ENCODE measurements around the gene KCND3. TPM values are rescaled to one million over a fixed set of nuclear protein-coding genes. Genes with fewer than 3 reads are reported as not detected.

KCND3 gene
- total and polyA plus RNA-seq, 2 donors from 2014 or later, result 1.2 to 12.6 TPM

DNA sequence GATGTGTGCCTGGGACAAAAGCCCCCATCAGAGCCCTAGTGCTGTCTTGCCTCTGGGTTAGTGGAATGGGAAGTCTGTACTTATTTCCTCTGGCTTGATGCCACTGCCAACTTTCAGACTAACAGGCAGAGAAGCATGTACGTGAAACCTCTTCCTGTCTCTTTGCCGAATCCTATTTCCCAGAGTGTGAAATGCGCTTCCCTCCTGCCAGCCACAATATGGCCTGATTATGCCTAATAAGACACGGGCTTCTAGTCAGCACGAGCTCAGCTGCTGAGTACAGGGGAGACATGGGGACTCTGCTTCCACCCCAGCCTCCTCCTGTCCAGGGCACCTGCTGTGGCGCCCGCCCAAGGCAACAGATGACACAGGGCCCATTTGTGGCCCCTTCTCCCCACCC lies 111.4 kb downstream of the KCND3 start:
- TF ChIP-seq, protein P1, sequence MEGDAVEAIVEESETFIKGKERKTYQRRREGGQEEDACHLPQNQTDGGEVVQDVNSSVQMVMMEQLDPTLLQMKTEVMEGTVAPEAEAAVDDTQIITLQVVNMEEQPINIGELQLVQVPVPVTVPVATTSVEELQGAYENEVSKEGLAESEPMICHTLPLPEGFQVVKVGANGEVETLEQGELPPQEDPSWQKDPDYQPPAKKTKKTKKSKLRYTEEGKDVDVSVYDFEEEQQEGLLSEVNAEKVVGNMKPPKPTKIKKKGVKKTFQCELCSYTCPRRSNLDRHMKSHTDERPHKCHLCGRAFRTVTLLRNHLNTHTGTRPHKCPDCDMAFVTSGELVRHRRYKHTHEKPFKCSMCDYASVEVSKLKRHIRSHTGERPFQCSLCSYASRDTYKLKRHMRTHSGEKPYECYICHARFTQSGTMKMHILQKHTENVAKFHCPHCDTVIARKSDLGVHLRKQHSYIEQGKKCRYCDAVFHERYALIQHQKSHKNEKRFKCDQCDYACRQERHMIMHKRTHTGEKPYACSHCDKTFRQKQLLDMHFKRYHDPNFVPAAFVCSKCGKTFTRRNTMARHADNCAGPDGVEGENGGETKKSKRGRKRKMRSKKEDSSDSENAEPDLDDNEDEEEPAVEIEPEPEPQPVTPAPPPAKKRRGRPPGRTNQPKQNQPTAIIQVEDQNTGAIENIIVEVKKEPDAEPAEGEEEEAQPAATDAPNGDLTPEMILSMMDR (IDR thresholded peaks at IDR 0.05; ENCODE audit: borderline replicate concordance, extremely low read depth, insufficient read depth), result no peak
- intact Hi-C loops (cut with DNase I), result no loop called here
- no peaks in the 10 kb centered on the region for H3K36me3 ChIP-seq (ENCODE audit: control insufficient read depth in 2 of 3, insufficient read depth in 3 of 3, low read length in 3 of 3)
- H3K4me1 ChIP-seq (ENCODE audit: control insufficient read depth in 2 of 3, insufficient read depth in 2 of 3, low read depth in 1 of 3, low read length in 3 of 3), result no peaks in the 10 kb centered on the region
- no peak for FAIRE-seq
- H3K4me3 ChIP-seq (ENCODE audit: low read length in 3 of 3), result no peak overlapping the region
- H3K9ac ChIP-seq (ENCODE audit: low read length in 3 of 3), result no peak overlapping the region
- H3K9me3 ChIP-seq (ENCODE audit: control insufficient read depth in 2 of 3, insufficient read depth in 1 of 3, low read length in 3 of 3), result no peaks in the 10 kb centered on the region
- H3K27me3 ChIP-seq (ENCODE audit: control insufficient read depth, insufficient read depth, low read length), result no peaks in the 10 kb centered on the region
- no peak overlapping the region for H3K27ac ChIP-seq (ENCODE audit: low read depth in 2 of 2, low read length in 2 of 2)
- no peak for DNase-seq

DNA sequence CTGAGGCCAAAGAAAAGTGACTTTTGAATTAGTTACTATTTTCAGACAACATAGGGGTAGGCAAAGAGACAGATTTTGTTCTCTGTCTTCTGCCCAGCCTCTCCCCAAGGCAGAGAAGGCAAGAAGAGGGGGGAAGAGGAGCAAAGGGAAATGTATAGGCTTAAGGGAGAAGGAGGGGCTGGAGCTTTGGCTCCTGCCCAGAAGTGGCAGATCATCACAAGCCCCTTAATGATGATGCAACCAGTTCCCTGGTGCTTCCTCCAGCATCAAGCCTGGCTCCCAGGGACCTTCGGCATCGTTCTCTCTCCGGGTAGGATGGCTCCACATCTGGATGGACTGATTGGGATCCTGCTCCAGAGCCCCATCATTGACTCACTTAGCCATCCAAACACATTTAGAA lies 112.8 kb downstream of the KCND3 start:
- Histone ChIP-seq H3K27ac (ENCODE audit: low read depth in 2 of 2, low read length in 2 of 2) (no peak overlapping the region), H3K9ac (ENCODE audit: low read length in 3 of 3) (no peak overlapping the region), H3K27me3 (ENCODE audit: control insufficient read depth, insufficient read depth, low read length) (no peaks in the 10 kb centered on the region), H3K4me3 (ENCODE audit: low read length in 3 of 3) (no peak overlapping the region), H3K9me3 (ENCODE audit: control insufficient read depth in 2 of 3, insufficient read depth in 1 of 3, low read length in 3 of 3) (no peaks in the 10 kb centered on the region), H3K36me3 (ENCODE audit: control insufficient read depth in 2 of 3, insufficient read depth in 3 of 3, low read length in 3 of 3) (no peaks in the 10 kb centered on the region), H3K4me1 (ENCODE audit: control insufficient read depth in 2 of 3, insufficient read depth in 2 of 3, low read depth in 1 of 3, low read length in 3 of 3) (no peaks in the 10 kb centered on the region)
- intact Hi-C loops (cut with DNase I), result no loop called here
- DNase-seq (no peak), FAIRE-seq (no peak)
- TF ChIP-seq, protein P1 (IDR thresholded peaks at IDR 0.05; ENCODE audit: borderline replicate concordance, extremely low read depth, insufficient read depth), result no peak

DNA sequence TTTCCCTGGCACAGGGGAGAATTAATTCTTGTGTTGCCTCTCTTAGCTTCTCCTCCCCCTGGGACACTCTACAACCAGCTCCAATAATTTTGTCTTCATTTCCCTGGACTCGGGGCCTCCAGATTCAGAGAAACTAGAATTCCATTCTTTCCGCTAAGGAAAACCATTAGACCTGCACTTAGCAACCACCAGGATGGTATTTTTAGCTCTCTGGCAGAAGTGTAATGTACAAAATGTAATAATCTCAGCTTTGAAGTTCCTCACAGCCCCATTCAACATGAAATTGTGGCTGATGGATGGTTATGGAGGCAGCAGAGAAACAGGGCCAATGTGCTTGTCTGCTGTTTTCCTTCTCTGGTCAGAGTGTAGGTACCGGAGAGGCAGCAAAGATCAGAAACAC lies 113.8 kb downstream of the KCND3 start:
- H3K4me3 ChIP-seq (ENCODE audit: low read length in 3 of 3), result no peak overlapping the region
- DNase-seq (no peak), FAIRE-seq (no peak)
- TF ChIP-seq, protein P1 (IDR thresholded peaks at IDR 0.05; ENCODE audit: borderline replicate concordance, extremely low read depth, insufficient read depth), result no peak
- no peaks in the 10 kb centered on the region for H3K9me3 ChIP-seq (ENCODE audit: control insufficient read depth in 2 of 3, insufficient read depth in 1 of 3, low read length in 3 of 3)
- H3K4me1 ChIP-seq (ENCODE audit: control insufficient read depth in 2 of 3, insufficient read depth in 2 of 3, low read depth in 1 of 3, low read length in 3 of 3), result no peaks in the 10 kb centered on the region
- H3K27ac ChIP-seq (ENCODE audit: low read depth in 2 of 2, low read length in 2 of 2), result no peak overlapping the region
- no peaks in the 10 kb centered on the region for H3K27me3 ChIP-seq (ENCODE audit: control insufficient read depth, insufficient read depth, low read length)
- intact Hi-C loops (cut with DNase I), result no loop called here
- no peak overlapping the region for H3K9ac ChIP-seq (ENCODE audit: low read length in 3 of 3)
- H3K36me3 ChIP-seq (ENCODE audit: control insufficient read depth in 2 of 3, insufficient read depth in 3 of 3, low read length in 3 of 3), result no peaks in the 10 kb centered on the region

DNA sequence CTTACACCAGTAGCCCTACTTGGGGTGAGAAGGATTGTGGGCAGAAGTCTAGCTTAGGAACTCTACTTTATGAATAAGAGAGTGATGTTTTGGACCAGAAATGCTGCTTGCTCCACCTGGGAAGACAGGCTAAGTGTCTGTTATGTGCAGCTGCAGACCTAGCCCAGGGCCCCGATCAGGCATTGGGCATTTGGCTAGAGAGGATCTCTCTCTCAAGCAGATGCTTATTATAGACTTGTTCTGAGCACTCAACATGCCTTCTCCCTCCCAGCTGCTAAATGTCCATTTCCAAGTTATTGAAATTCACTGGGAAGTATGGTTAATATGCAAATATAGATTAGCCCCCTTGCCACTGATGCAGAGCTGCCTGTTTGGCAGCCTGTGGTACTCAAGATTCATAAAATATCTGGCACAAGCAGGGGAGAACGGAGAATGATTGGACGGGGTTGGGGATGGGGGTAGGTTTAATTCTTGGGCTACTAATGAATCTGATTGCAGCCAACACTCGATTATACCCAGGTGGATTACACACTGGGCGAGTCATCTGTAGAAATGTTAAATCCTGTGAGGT lies 115.9 kb downstream of the KCND3 start:
- TF ChIP-seq, protein P1 (IDR thresholded peaks at IDR 0.05; ENCODE audit: borderline replicate concordance, extremely low read depth, insufficient read depth), result no peak
- Histone ChIP-seq H3K9me3 (ENCODE audit: control insufficient read depth in 2 of 3, insufficient read depth in 1 of 3, low read length in 3 of 3) (no peaks in the 10 kb centered on the region), H3K36me3 (ENCODE audit: control insufficient read depth in 2 of 3, insufficient read depth in 3 of 3, low read length in 3 of 3) (no peaks in the 10 kb centered on the region), H3K27me3 (ENCODE audit: control insufficient read depth, insufficient read depth, low read length) (no peaks in the 10 kb centered on the region), H3K4me1 (ENCODE audit: control insufficient read depth in 2 of 3, insufficient read depth in 2 of 3, low read depth in 1 of 3, low read length in 3 of 3) (no peaks in the 10 kb centered on the region), H3K4me3 (ENCODE audit: low read length in 3 of 3) (no peak overlapping the region), H3K27ac (ENCODE audit: low read depth in 2 of 2, low read length in 2 of 2) (no peak overlapping the region), H3K9ac (ENCODE audit: low read length in 3 of 3) (no peak overlapping the region)
- intact Hi-C loops (cut with DNase I), result no loop called here
- FAIRE-seq (no peak), DNase-seq (no peak)

Data from kidney (tissue), 14 donors.